IMR-90 (cell line): ENCODE results near the gene CASP7. TPM values are rescaled to one million over a fixed set of nuclear protein-coding genes. Genes with fewer than 3 reads are reported as not detected.

Source experiments
- ATAC-seq: fragments of 200-7000 bp; cut with Tn5 transposase; 2 replicates; pipeline ENCODE4 v1.9.1; 2020; ENCODE audit warnings: low read depth, mild to moderate bottlenecking, moderate library complexity
- BruUV-seq: library from RNA; stranded (reverse); fragments of 400-500 nt; replicated peaks from 2 replicates; lab custom pipeline; 2021; lab: Mats Ljungman, UMichigan
- CTCF ChIA-PET: fragments of 300-600 bp; formaldehyde crosslinking; extraction: SDS; loops from one replicate; lab custom pipeline; 2021; ENCODE audit warnings: antibody characterized with exemption; lab: Yijun Ruan, JAX
- POLR2A ChIA-PET: fragments of 300-600 bp; sonication (Branson Sonifier 250); formaldehyde crosslinking; loops from one replicate; lab custom pipeline; 2022; ENCODE audit warnings: antibody characterized with exemption; ENCODE audit not compliant: unreplicated experiment; lab: Charles Lee
- DNase-seq: peaks from one replicate; pipeline ENCODE4 v3.0.0; 2013
- H2AFZ ChIP-seq: replicated peaks from 2 replicates; pipeline ENCODE3; 2013; ENCODE audit warnings: low read length, mild to moderate bottlenecking; ENCODE audit not compliant: poor library complexity
- H2AK5ac ChIP-seq: 2 replicates; pipeline ENCODE4 v1.6.1; 2013; ENCODE audit warnings: low read depth, low read length, inconsistent platforms
- H2AK9ac ChIP-seq: replicated peaks from 2 replicates; pipeline ENCODE3; 2013; ENCODE audit warnings: mild to moderate bottlenecking, low read depth, low read length, moderate library complexity; ENCODE audit not compliant: poor library complexity
- H2BK120ac ChIP-seq: 2 replicates; pipeline ENCODE4 v1.6.1; 2013; ENCODE audit warnings: low read depth, low read length, inconsistent platforms
- H2BK15ac ChIP-seq: 3 replicates; pipeline ENCODE4 v1.6.1; 2013; ENCODE audit warnings: low read depth, low read length, inconsistent platforms
- H2BK20ac ChIP-seq: 2 replicates; pipeline ENCODE4 v1.6.1; 2013; ENCODE audit warnings: low read depth, mild to moderate bottlenecking, inconsistent platforms, low read length, moderate library complexity
- H2BK5ac ChIP-seq: 2 replicates; pipeline ENCODE4 v1.6.1; 2013; ENCODE audit warnings: mild to moderate bottlenecking, low read depth, low read length, inconsistent platforms; ENCODE audit not compliant: poor library complexity, severe bottlenecking
- H3K14ac ChIP-seq: replicated peaks from 2 replicates; pipeline ENCODE4 v1.6.1; 2013; ENCODE audit warnings: low read depth, low read length, inconsistent platforms
- H3K18ac ChIP-seq: 2 replicates; pipeline ENCODE4 v1.6.1; 2013; ENCODE audit warnings: low read depth, low read length, control low read depth
- H3K23ac ChIP-seq: 2 replicates; pipeline ENCODE4 v1.6.1; 2013; ENCODE audit warnings: low read depth, low read length, inconsistent platforms
- H3K27ac ChIP-seq: 2 replicates; pipeline ENCODE4 v1.5.1; 2013; ENCODE audit warnings: mild to moderate bottlenecking, control low read depth, low read length; ENCODE audit not compliant: insufficient read depth
- H3K27me3 ChIP-seq: 2 replicates; pipeline ENCODE4 v1.6.1; 2013; ENCODE audit warnings: low read length; ENCODE audit not compliant: control insufficient read depth, insufficient read depth
- H3K36me3 ChIP-seq: 2 replicates; pipeline ENCODE4 v1.6.1; 2013; ENCODE audit warnings: low read length, mixed read lengths; ENCODE audit not compliant: control insufficient read depth, insufficient read depth
- H3K4ac ChIP-seq: 2 replicates; pipeline ENCODE4 v1.6.1; 2013; ENCODE audit warnings: low read depth, low read length, inconsistent platforms
- H3K4me1 ChIP-seq: 2 replicates; pipeline ENCODE4 v1.6.1; 2013; ENCODE audit warnings: low read length, mixed read lengths; ENCODE audit not compliant: control insufficient read depth, insufficient read depth
- H3K4me2 ChIP-seq: 2 replicates; pipeline ENCODE4 v1.6.1; 2013; ENCODE audit warnings: low read depth, mild to moderate bottlenecking, control low read depth, low read length, moderate library complexity
- H3K4me3 ChIP-seq: 2 replicates; pipeline ENCODE4 v1.5.1; 2013; ENCODE audit warnings: low read depth, mild to moderate bottlenecking, control low read depth, low read length, moderate library complexity; ENCODE audit not compliant: insufficient read depth
- H3K56ac ChIP-seq: 2 replicates; pipeline ENCODE4 v1.6.1; 2013; ENCODE audit warnings: low read length, inconsistent platforms; ENCODE audit not compliant: insufficient read depth; ENCODE audit errors: extremely low read depth
- H3K79me1 ChIP-seq, 2 experiments: 2 replicates each; pipeline ENCODE4 v1.6.1; 2013; ENCODE audit warnings: low read length in 2 of 2, inconsistent platforms in 1 of 2, low read depth in 1 of 2
- H3K9ac ChIP-seq: 2 replicates; pipeline ENCODE4 v1.6.1; 2013; ENCODE audit warnings: low read depth, low read length, control low read depth
- H3K9me1 ChIP-seq: 2 replicates; pipeline ENCODE4 v1.6.1; 2013; ENCODE audit warnings: low read length, inconsistent platforms; ENCODE audit not compliant: insufficient read depth
- H3K9me3 ChIP-seq: 2 replicates; pipeline ENCODE4 v1.6.1; 2013; ENCODE audit warnings: low read length; ENCODE audit not compliant: control insufficient read depth, insufficient read depth
- H4K20me1 ChIP-seq: 2 replicates; pipeline ENCODE4 v1.6.1; 2013; ENCODE audit warnings: low read length, inconsistent platforms; ENCODE audit not compliant: insufficient read depth
- H4K5ac ChIP-seq: 2 replicates; pipeline ENCODE4 v1.6.1; 2013; ENCODE audit warnings: mild to moderate bottlenecking, low read depth, low read length, control low read depth
- H4K8ac ChIP-seq, 2 experiments: 2 replicates each; pipeline ENCODE4 v1.6.1; 2013; ENCODE audit warnings: low read depth in 2 of 2, low read length in 2 of 2, control low read depth in 1 of 2, inconsistent platforms in 1 of 2
- H4K91ac ChIP-seq: 2 replicates; pipeline ENCODE4 v1.6.1; 2013; ENCODE audit warnings: low read depth, low read length, inconsistent platforms; ENCODE audit not compliant: insufficient read depth
- CHD1 ChIP-seq: IDR thresholded peaks from 2 replicates; pipeline ENCODE4 v1.6.1; 2012; ENCODE audit warnings: low read depth, low read length, improper control_type of control experiment
- MAZ ChIP-seq: IDR thresholded peaks from 2 replicates; pipeline ENCODE4 v1.6.1; 2012; ENCODE audit warnings: low read depth, mild to moderate bottlenecking, low read length, improper control_type of control experiment, moderate library complexity, borderline replicate concordance
- RAD21 ChIP-seq: IDR thresholded peaks from 2 replicates; pipeline ENCODE4 v1.6.1; 2012; ENCODE audit warnings: low read length, improper control_type of control experiment
- WGBS, 2 experiments: methylation state at CpG; one replicate each; pipeline versions ENCODE4 v1.1.5 to v1.1.7; 2013; ENCODE audit warnings: missing lambda C conversion rate in 2 of 2; ENCODE audit not compliant: insufficient read length in 1 of 2; ENCODE audit errors: extremely low coverage in 2 of 2; 5-methylcytosine and 5-hydroxymethylcytosine counted together
- dilution Hi-C: fragments of 300-500 bp; cut with HindIII; formaldehyde crosslinking; loops from one replicate; pipeline ENCODE4 v1.14.3; 2018; ENCODE audit warnings: low sequenced_read_pairs; ENCODE audit not compliant: unreplicated experiment
- in situ Hi-C: fragments of 300-500 bp; cut with MboI; formaldehyde crosslinking; loops from 3 replicates; pipeline ENCODE4 v1.14.3; 2019; ENCODE audit warnings: low sequenced_read_pairs, inconsistent platforms, mixed read lengths
- intact Hi-C: fragments of 100-400 bp; cut with micrococcal nuclease; formaldehyde crosslinking; loops from 2 replicates; pipeline ENCODE4 v1.10.0; 2022
- polyA plus RNA-seq, 3 experiments: library from polyadenylated mRNA; depleted of rRNA; stranded (reverse); fragments of >200 nt; gene quantifications; 2 replicates each; pipeline ENCODE4 v1.2.3, GENCODE V29; 2012; ENCODE audit warnings: low replicate concordance in 1 of 3
- total RNA-seq: library from RNA; depleted of rRNA; stranded (reverse); fragments of >200 nt; gene quantifications from 2 replicates; pipeline ENCODE4 v1.2.3, GENCODE V29; 2012

The CASP7 gene
- total and polyA plus RNA-seq, 2 of the 4 experiments (the other 2 are of a cell fraction), result 15.1 to 16.7 TPM

- H4K91ac ChIP-seq, result no peak overlapping the region
- dilution Hi-C loops, result no loop called here
- H3K4me1 ChIP-seq, result peaks cover 10% of the 10 kb centered on the region
- ATAC-seq, result peak; percentile 99
- H4K8ac ChIP-seq, result no peak overlapping the region
- no peak overlapping the region for H2BK15ac ChIP-seq
- H2AK5ac ChIP-seq, result no peak overlapping the region
- POLR2A ChIA-PET, result no interaction called here
- H3K23ac ChIP-seq, result no peak overlapping the region
- no peak overlapping the region for H4K5ac ChIP-seq
- H3K18ac ChIP-seq, result no peak overlapping the region
- H3K4me2 ChIP-seq, result no peak overlapping the region
- H3K79me1 ChIP-seq, result no peaks in the 10 kb centered on the region
- no peak overlapping the region for H2AK9ac ChIP-seq
- H3K9ac ChIP-seq, result no peak overlapping the region
- TF ChIP-seq CHD1 (no peak), MAZ (peak; percentile 56; the same call in 1 of the 2 replicates), RAD21 (no peak)
- 0 out of 2 replicates have a peak overlapping the region, but pooled peaks have one; percentile 25 for H3K14ac ChIP-seq
- H2AFZ ChIP-seq, result peak overlapping the region; percentile 16
- no peaks in the 10 kb centered on the region for H3K36me3 ChIP-seq
- H3K27ac ChIP-seq, result no peak overlapping the region
- no peak overlapping the region for H2BK5ac ChIP-seq
- no CpG with 5 or more reads among the region's 6 CpGs for WGBS, 2 experiments
- in situ Hi-C loops, result no loop called here
- H4K20me1 ChIP-seq, result no peaks in the 10 kb centered on the region
- BruUV-seq, result no TSS peak
- H3K56ac ChIP-seq, result no peak overlapping the region
- peak; percentile 93 for DNase-seq
- H2BK120ac ChIP-seq, result no peak overlapping the region
- H2BK20ac ChIP-seq, result no peak overlapping the region
- peaks cover 3% of the 10 kb centered on the region for H3K27me3 ChIP-seq
- intact Hi-C loops, result no loop called here
- peaks cover 5% of the 10 kb centered on the region for H3K9me3 ChIP-seq
- H3K9me1 ChIP-seq, result no peaks in the 10 kb centered on the region
- H3K4me3 ChIP-seq, result no peak overlapping the region
- H3K4ac ChIP-seq, result no peak overlapping the region
- CTCF ChIA-PET, result interaction anchor here (1.4 kb wide), 1 partner anchor 13 kb away, joined by 4 read pairs; no protein-coding TSS in a partner anchor
Observed at GRCh38 chr10:113665806-113666354, 13.8 kb upstream of the CASP7 start.
